Psoas muscle (tissue), 8 donors: ENCODE data around the gene CDH4. TPM values are rescaled to one million over a fixed set of nuclear protein-coding genes. Genes with fewer than 3 reads are reported as not detected.

ENCODE experiments used
- ATAC-seq, 4 donors: fragments of 200-7000 bp; cut with Tn5 transposase; one replicate each; pipeline ENCODE4 v1.9.1; 2020; ENCODE audit warnings: moderate library complexity in 3 of 4, mild to moderate bottlenecking in 2 of 4
- DNase-seq, 2 donors: peaks; one replicate each; pipeline ENCODE4 v3.0.0-alpha.2; 2020
- H3K27ac ChIP-seq: fragments of 200-600 bp; one replicate; pipeline ENCODE4 v1.8.0; 2022
- H3K27me3 ChIP-seq, 3 donors: fragments of 200-600 bp in 1 of 3; one replicate each; pipeline versions ENCODE4 v1.6.1 to v1.8.0; 2013 to 2022; ENCODE audit warnings: low read length in 2 of 3, mild to moderate bottlenecking in 2 of 3, moderate library complexity in 1 of 3; ENCODE audit not compliant: insufficient read depth in 3 of 3
- H3K36me3 ChIP-seq, 2 donors: fragments of 200-600 bp in 1 of 2; one replicate each; pipeline versions ENCODE4 v1.6.1 to v1.8.0; 2013 to 2022; ENCODE audit warnings: low read depth in 1 of 2, mild to moderate bottlenecking in 1 of 2, moderate library complexity in 1 of 2; ENCODE audit not compliant: insufficient read depth in 1 of 2
- H3K4me1 ChIP-seq: fragments of 200-600 bp; one replicate; pipeline ENCODE4 v1.8.0; 2022
- H3K4me3 ChIP-seq: fragments of 200-600 bp; one replicate; pipeline ENCODE4 v1.8.0; 2022; ENCODE audit warnings: mild to moderate bottlenecking
- H3K9me3 ChIP-seq: fragments of 200-600 bp; one replicate; pipeline ENCODE4 v1.8.0; 2022
- WGBS, 3 donors: extraction: QIAGEN DNeasy Blood & Tissue Kit; methylation state at CpG; one replicate each; pipeline versions ENCODE4 v1.1.6 to v1.1.7; 2013; 5-methylcytosine and 5-hydroxymethylcytosine counted together
- intact Hi-C, 2 donors: fragments of 100-400 bp; cut with DNase I; formaldehyde crosslinking; loops; one replicate each; pipeline versions ENCODE4 v1.11.0 to v1.14.2; 2022
- polyA plus RNA-seq, 3 donors: library from polyadenylated mRNA; stranded (reverse); fragments of 200-250 nt; gene quantifications; one replicate each; pipeline ENCODE4 v1.2.3, GENCODE V29; 2013
- total RNA-seq, 4 donors: library from RNA; stranded (reverse); fragmentation: NEBNext Ultra II Directional in 2 of 4; extraction: Animal tissue kit (Norgen Biotek cat#: 25700) in 2 of 4; gene quantifications; one replicate each; pipeline versions ENCODE4 v1.2.1 to v1.2.4, GENCODE V29; 2021 to 2023
- TF ChIP-seq, protein P1 (sequence below): fragments of 200-600 bp; IDR thresholded peaks from one replicate; pipeline ENCODE4 v1.8.0; 2022; ENCODE audit warnings: antibody characterized with exemption
- donor health status: healthy with polysubstance abuse.
- donor health status: DM: no; HTN: no; CAD: no; lungs with moderate emphysema.
- donor health status: Bipolar disorder and iron deficiency.
- donor health status: healthy.
- donor health status: DM: yes; HTN: yes; CAD: no.
- donor health status: DM: no; HTN: no; CAD: no.
- donor health status: DM: no; HTN: no; CAD: no.
- donor health status: DM: yes; HTN: yes; CAD: no.

The CDH4 gene
- total and polyA plus RNA-seq, 7 donors = 0.26 to 1.0 (median 0.34) TPM

DNA sequence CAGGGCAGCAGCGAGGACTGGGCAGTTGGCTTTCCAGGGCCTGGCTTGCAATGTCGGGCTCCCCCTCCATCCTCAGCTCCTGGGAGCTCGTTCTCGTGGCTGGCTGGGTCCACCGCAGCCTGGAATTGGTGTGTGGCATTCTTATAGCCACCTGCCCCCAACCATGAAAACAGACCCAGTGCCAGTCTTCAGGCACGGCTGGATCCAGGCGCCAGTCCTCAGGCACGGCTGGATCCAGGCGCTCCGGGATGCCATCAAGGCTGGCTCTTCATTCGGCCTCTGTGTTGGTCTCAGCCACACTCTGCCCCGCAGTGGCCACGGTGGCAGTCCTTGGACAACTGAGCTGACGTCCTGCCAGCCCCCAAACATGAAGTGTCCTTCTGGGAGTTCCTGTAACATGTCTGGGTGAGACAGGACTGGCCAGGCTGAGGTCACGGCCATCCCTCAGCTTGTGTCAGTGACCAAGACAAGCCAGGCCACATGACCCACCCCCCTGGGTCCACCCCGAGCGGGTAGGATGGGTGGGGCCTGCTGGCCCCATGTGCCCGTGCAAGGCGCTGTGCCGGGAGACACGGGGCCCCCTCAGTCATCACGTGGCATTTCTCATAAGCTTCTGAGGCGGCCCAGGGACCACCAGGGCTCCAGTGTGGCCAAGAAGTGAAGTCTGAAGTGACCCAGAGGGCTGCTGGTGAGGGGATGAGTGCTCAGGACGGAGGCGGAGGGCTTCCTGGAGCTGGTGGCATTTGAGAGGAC, 714.6 kb downstream of the CDH4 start:
- Histone ChIP-seq H3K4me1 (no peaks in the 10 kb centered on the region), H3K4me3 (no peak overlapping the region), H3K36me3 (peaks cover 0 to 2% of the 10 kb centered on the region in 2 donors), H3K27ac (no peak overlapping the region), H3K9me3 (no peaks in the 10 kb centered on the region), H3K27me3 (peaks cover 0 to 16% (median 5%) of the 10 kb centered on the region in 3 donors)
- DNase-seq (no peak), ATAC-seq (no peak)
- WGBS, 3 donors = 66 to 74% (median 73%) methylated on average over 25 of the region's 25 CpGs
- TF ChIP-seq, protein P1, sequence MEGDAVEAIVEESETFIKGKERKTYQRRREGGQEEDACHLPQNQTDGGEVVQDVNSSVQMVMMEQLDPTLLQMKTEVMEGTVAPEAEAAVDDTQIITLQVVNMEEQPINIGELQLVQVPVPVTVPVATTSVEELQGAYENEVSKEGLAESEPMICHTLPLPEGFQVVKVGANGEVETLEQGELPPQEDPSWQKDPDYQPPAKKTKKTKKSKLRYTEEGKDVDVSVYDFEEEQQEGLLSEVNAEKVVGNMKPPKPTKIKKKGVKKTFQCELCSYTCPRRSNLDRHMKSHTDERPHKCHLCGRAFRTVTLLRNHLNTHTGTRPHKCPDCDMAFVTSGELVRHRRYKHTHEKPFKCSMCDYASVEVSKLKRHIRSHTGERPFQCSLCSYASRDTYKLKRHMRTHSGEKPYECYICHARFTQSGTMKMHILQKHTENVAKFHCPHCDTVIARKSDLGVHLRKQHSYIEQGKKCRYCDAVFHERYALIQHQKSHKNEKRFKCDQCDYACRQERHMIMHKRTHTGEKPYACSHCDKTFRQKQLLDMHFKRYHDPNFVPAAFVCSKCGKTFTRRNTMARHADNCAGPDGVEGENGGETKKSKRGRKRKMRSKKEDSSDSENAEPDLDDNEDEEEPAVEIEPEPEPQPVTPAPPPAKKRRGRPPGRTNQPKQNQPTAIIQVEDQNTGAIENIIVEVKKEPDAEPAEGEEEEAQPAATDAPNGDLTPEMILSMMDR = no peak
- intact Hi-C loops = no loop called here

DNA sequence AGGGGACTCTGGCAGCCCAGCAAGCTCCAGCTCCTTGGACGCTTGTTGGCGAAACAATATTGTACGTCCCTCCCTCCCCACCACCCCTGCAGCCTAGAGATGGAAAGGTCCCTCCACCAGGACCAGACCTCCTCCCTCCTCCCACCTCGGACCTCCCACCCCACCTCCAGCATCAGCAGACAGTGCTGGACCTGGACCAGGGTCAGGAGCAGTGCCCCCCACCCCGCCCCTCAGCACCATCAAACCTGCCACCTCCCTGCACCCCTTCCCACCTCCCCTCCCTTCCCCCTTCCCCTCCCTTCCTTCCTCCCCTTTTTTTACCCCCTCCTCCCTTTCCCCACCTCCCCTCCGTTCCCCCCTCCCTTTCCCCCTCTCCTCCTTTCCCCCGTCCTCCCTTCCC, 715.2 kb downstream of the CDH4 start:
- WGBS, 3 donors = 58 to 67% (median 59%) methylated on average over 6 to 7 of the region's 7 CpGs

DNA sequence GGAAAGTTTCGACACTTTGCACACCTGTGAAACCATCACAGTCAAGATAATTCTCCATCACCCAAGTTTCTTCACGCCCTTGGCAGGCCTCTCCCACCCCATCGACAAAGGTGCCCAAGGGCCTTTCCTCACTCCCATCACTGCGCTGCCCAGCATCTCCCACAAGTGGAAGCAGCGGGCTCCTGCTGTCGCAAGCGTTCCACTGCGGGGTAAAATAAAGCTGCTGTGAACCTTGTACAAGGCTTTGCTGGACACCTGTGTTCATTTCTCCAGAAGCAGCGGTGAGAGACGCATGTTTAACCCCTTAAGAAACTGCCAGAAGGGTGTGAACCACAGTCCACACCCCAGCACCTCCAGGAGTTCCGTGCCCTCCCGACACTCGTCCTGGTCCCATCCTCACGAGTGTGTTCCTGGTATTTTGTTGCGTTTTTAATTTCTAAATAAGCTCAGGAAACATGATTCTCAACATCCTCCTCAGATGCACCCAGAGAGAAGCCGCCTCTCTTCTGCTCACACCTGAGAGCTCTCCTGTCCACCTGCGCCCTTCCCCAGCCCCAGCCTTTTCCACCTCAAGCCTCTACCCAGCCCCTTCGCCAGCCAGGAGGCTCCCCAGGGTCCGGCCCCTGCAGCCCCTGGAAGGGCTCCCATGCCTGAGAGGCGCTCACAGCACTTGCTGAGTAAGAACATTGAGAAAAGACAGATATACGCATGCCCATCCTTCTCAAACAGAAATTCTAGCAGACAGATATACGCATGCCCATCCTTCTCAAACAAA, 716.2 kb downstream of the CDH4 start:
- Histone ChIP-seq H3K27ac (no peak overlapping the region), H3K36me3 (peaks cover 6 to 16% of the 10 kb centered on the region in 2 donors), H3K27me3 (peaks cover 0 to 16% (median 5%) of the 10 kb centered on the region in 3 donors), H3K4me3 (no peak overlapping the region), H3K4me1 (no peaks in the 10 kb centered on the region), H3K9me3 (no peaks in the 10 kb centered on the region)
- TF ChIP-seq, protein P1 = no peak
- WGBS, 3 donors = 74 to 76% (median 76%) methylated on average over 22 of the region's 22 CpGs
- DNase-seq (no peak), ATAC-seq (no peak)
- intact Hi-C loops = no loop called here

More for the DNA sequence above, 715.2 kb downstream of the CDH4 start:
- Histone ChIP-seq H3K4me3 (no peak overlapping the region), H3K9me3 (no peaks in the 10 kb centered on the region), H3K27me3 (peaks cover 0 to 16% (median 5%) of the 10 kb centered on the region in 3 donors), H3K4me1 (no peaks in the 10 kb centered on the region), H3K36me3 (peaks cover under 1 to 7% of the 10 kb centered on the region in 2 donors), H3K27ac (no peak overlapping the region)
- ATAC-seq (no peak), DNase-seq (no peak)
- TF ChIP-seq, protein P1 = no peak
- intact Hi-C loops = no loop called here

DNA sequence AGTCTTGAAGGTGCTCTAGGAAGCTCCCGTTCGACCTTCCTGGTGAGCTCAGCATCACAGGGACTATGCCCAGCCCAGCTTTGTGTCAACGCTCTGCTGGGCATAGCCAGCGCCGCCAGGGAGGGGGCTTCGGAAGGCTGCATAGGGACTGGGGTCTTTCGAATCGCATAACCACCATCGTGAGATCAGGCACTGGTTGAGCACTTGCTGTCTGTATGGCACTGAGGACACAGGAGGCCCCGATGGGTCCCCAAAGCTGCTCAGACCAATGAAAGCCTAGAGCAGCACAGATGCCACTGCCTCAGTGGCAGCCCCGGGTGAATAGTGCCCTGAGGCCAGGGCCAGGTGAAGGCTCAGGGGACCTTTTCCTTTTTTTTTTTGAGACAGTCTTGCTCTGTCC, 716.9 kb downstream of the CDH4 start:
- Histone ChIP-seq H3K27ac (no peak overlapping the region), H3K9me3 (no peaks in the 10 kb centered on the region), H3K36me3 (peaks cover 6 to 23% of the 10 kb centered on the region in 2 donors), H3K27me3 (peaks cover 0 to 16% (median 5%) of the 10 kb centered on the region in 3 donors), H3K4me3 (no peak overlapping the region), H3K4me1 (no peaks in the 10 kb centered on the region)
- DNase-seq (no peak), ATAC-seq (no peak)
- intact Hi-C loops = no loop called here
- TF ChIP-seq, protein P1 = no peak
- 85 to 89% (median 85%) methylated on average over 11 of the region's 11 CpGs for WGBS, 3 donors
